AG08396 (cell line): ENCODE data around the gene COL10A1.
"Not testable (repeated sequence)": the region's sequence is repeated elsewhere in the genome, so short reads cannot be mapped to it uniquely, and the experiment has no call there.

ENCODE experiments used
- DNase-seq: peaks from one replicate; pipeline ENCODE4 v3.0.0; 2012; ENCODE audit warnings: low spot score, mixed read lengths

COL10A1 gene

GRCh38 chr6:116120430-116120829 lies 5.5 kb downstream of the COL10A1 start:
- DNase-seq = no peak

GRCh38 chr6:116118608-116119007 lies 7.3 kb downstream of the COL10A1 start:
- DNase-seq = no peak

GRCh38 chr6:116115781-116116180 lies 10.2 kb downstream of the COL10A1 start:
- DNase-seq = no peak

- no peak for DNase-seq
Observed at GRCh38 chr6:116113386-116113785, 12.5 kb downstream of the COL10A1 start.

- DNase-seq = peak; percentile 30
Observed at GRCh38 chr6:116111552-116112528, 14.1 kb downstream of the COL10A1 start.

- DNase-seq = no peak
Observed at GRCh38 chr6:116108836-116109235, 17.1 kb downstream of the COL10A1 start.

- DNase-seq = no peak
Observed at GRCh38 chr6:116106146-116106545, 19.8 kb downstream of the COL10A1 start.

GRCh38 chr6:116105247-116105646 lies 20.7 kb downstream of the COL10A1 start:
- no peak for DNase-seq

- no peak for DNase-seq
Observed at GRCh38 chr6:116104636-116105035, 21.3 kb downstream of the COL10A1 start.

GRCh38 chr6:116102873-116103272 lies 23.1 kb downstream of the COL10A1 start:
- no peak for DNase-seq

- no peak for DNase-seq
Observed at GRCh38 chr6:116101790-116102189, 24.1 kb downstream of the COL10A1 start.

GRCh38 chr6:116101302-116101718 lies 24.6 kb downstream of the COL10A1 start:
- DNase-seq = no peak

- peak; percentile 92 for DNase-seq
Observed at GRCh38 chr6:116100419-116101301, 25.3 kb downstream of the COL10A1 start, which contains the start of gene NT5DC1. Gene NT5DC1, plus strand, starts transcription at chr6:116100853. Its CDS starts 78 bp downstream, at chr6:116100931.

GRCh38 chr6:116099036-116099435 lies 26.9 kb downstream of the COL10A1 start:
- no peak for DNase-seq

GRCh38 chr6:116096979-116097816 lies 28.7 kb downstream of the COL10A1 start:
- peak; percentile 28 for DNase-seq

- DNase-seq = not testable (repeated sequence)
Observed at GRCh38 chr6:116096048-116096759, 29.7 kb downstream of the COL10A1 start.

GRCh38 chr6:116094041-116094440 lies 31.9 kb downstream of the COL10A1 start:
- no peak for DNase-seq

- DNase-seq = no peak
Observed at GRCh38 chr6:116090251-116090650, 35.7 kb downstream of the COL10A1 start.

GRCh38 chr6:116088946-116089345 lies 37.0 kb downstream of the COL10A1 start:
- no peak for DNase-seq

GRCh38 chr6:116087437-116088027 lies 38.4 kb downstream of the COL10A1 start:
- peak; percentile 43 for DNase-seq
